Endothelial cell of umbilical vein (primary cell): ENCODE results near the gene SERPINA5. TPM values are rescaled to one million over a fixed set of nuclear protein-coding genes. Genes with fewer than 3 reads are reported as not detected.

Experiments
- BruUV-seq: library from RNA; stranded (reverse); fragments of 400-500 nt; replicated peaks from 2 replicates; lab custom pipeline; 2021; lab: Mats Ljungman, UMichigan
- CTCF ChIA-PET: fragments of 300-600, 350-600 bp; sonication (Branson Sonifier 250); formaldehyde crosslinking; loops from one replicate; lab custom pipeline; 2021; ENCODE audit warnings: antibody characterized with exemption, inconsistent platforms; lab: Charles Lee
- POLR2A ChIA-PET: fragments of 300-600, 350-600 bp; sonication (Branson Sonifier 250); formaldehyde crosslinking; loops from one replicate; lab custom pipeline; 2021; ENCODE audit warnings: antibody characterized with exemption, inconsistent platforms; lab: Charles Lee
- DNase-seq: peaks from one replicate; pipeline ENCODE4 v3.0.0-alpha.2; 2011; ENCODE audit warnings: low read depth, low spot score
- FAIRE-seq: peaks from 2 replicates; lab custom pipeline; 2011; peaks lifted over from hg19 to GRCh38; lab: Jason Lieb, UNC
- H2AFZ ChIP-seq: 2 replicates; pipeline ENCODE4 v1.6.0; 2012; ENCODE audit warnings: low read depth, low read length, control low read depth, inconsistent platforms
- H3K27ac ChIP-seq: 2 replicates; pipeline ENCODE4 v1.5.1; 2011; ENCODE audit warnings: low read depth, mild to moderate bottlenecking, control low read depth, low read length, moderate library complexity; ENCODE audit not compliant: insufficient read depth
- H3K27me3 ChIP-seq, 2 experiments: 2 replicates each; pipeline versions ENCODE4 v1.6.0 to v1.6.1; 2011; ENCODE audit warnings: low read length in 2 of 2, mixed read lengths in 1 of 2; ENCODE audit not compliant: control insufficient read depth in 2 of 2, insufficient read depth in 2 of 2
- H3K36me3 ChIP-seq, 2 experiments: 2 replicates in 1 of 2; 3 replicates in 1 of 2; pipeline ENCODE4 v1.5.1; 2011; ENCODE audit warnings: low read length in 2 of 2, mild to moderate bottlenecking in 1 of 2, moderate library complexity in 1 of 2; ENCODE audit not compliant: control insufficient read depth in 2 of 2, insufficient read depth in 2 of 2; ENCODE audit errors: extremely low read depth in 1 of 2
- H3K4me1 ChIP-seq: 3 replicates; pipeline ENCODE4 v1.5.1; 2011; ENCODE audit warnings: mild to moderate bottlenecking, low read length; ENCODE audit not compliant: control insufficient read depth, insufficient read depth; ENCODE audit errors: extremely low read depth
- H3K4me2 ChIP-seq: 2 replicates; pipeline ENCODE4 v1.6.1; 2011; ENCODE audit warnings: low read length, control low read depth, mixed read lengths; ENCODE audit not compliant: insufficient read depth
- H3K4me3 ChIP-seq, 3 experiments: fragments of 200-600 bp in 1 of 3; sonication (generic), shearing (Covaris generic) in 1 of 3; replicated peaks in 1 of 3; 2 replicates each; pipeline ENCODE4 v1.5.1; 2011 to 2016; ENCODE audit warnings: control low read depth in 3 of 3, low read length in 3 of 3, mild to moderate bottlenecking in 2 of 3, inconsistent platforms in 1 of 3, low read depth in 1 of 3, moderate library complexity in 1 of 3; ENCODE audit not compliant: insufficient read depth in 1 of 3
- H3K79me2 ChIP-seq: 2 replicates; pipeline ENCODE4 v1.6.0; 2012; ENCODE audit warnings: low read length, inconsistent platforms; ENCODE audit not compliant: control insufficient read depth, insufficient read depth
- H3K9ac ChIP-seq: replicated peaks from 2 replicates; pipeline ENCODE3; 2011; ENCODE audit warnings: low read length, control low read depth; ENCODE audit not compliant: insufficient read depth; ENCODE audit errors: extremely low read depth
- H3K9me1 ChIP-seq: replicated peaks from 3 replicates; pipeline ENCODE4 v1.6.0; 2011; ENCODE audit warnings: mild to moderate bottlenecking, low read length; ENCODE audit not compliant: control insufficient read depth, insufficient read depth; ENCODE audit errors: extremely low read depth
- H3K9me3 ChIP-seq: replicated peaks from 2 replicates; pipeline ENCODE4 v1.5.1; 2012; ENCODE audit warnings: low read length, inconsistent platforms; ENCODE audit not compliant: control insufficient read depth, insufficient read depth
- H4K20me1 ChIP-seq: replicated peaks from 2 replicates; pipeline ENCODE3; 2011; ENCODE audit warnings: mild to moderate bottlenecking, low read length; ENCODE audit not compliant: control insufficient read depth, insufficient read depth; ENCODE audit errors: extremely low read depth
- EZH2 ChIP-seq: IDR thresholded peaks from 2 replicates; pipeline ENCODE4 v1.6.1; 2012; ENCODE audit warnings: borderline replicate concordance, low read depth, mild to moderate bottlenecking, moderate library complexity, low read length, inconsistent platforms; ENCODE audit not compliant: severe bottlenecking
- FOS ChIP-seq: IDR thresholded peaks from 2 replicates; pipeline ENCODE4 v1.6.1; 2011; ENCODE audit warnings: mild to moderate bottlenecking, low read length, moderate library complexity, borderline replicate concordance; ENCODE audit not compliant: insufficient read depth
- GATA2 ChIP-seq: IDR thresholded peaks from 2 replicates; pipeline ENCODE4 v1.7.0; 2011; ENCODE audit warnings: low read depth, mild to moderate bottlenecking, moderate library complexity, mixed read lengths, low read length; ENCODE audit not compliant: insufficient read length, insufficient read depth
- JUN ChIP-seq: IDR thresholded peaks from 2 replicates; pipeline ENCODE4 v1.6.1; 2011; ENCODE audit warnings: borderline replicate concordance, low read depth; ENCODE audit not compliant: insufficient read length, insufficient read depth
- MYC ChIP-seq: IDR thresholded peaks from one replicate; pipeline ENCODE4 v1.6.1; 2011; ENCODE audit warnings: mild to moderate bottlenecking, low read depth, low read length
- POLR2A ChIP-seq: IDR thresholded peaks from 2 replicates; pipeline ENCODE4 v1.6.1; 2012; ENCODE audit warnings: low read depth, mild to moderate bottlenecking, control low read depth, low read length
- POLR2AphosphoS5 ChIP-seq: IDR thresholded peaks from 2 replicates; pipeline ENCODE4 v1.6.1; 2012; ENCODE audit warnings: low read depth, mild to moderate bottlenecking, control low read depth, low read length, moderate library complexity; ENCODE audit not compliant: insufficient read depth
- dilution Hi-C: fragments of 300-500 bp; cut with MboI; formaldehyde crosslinking; loops from one replicate; pipeline ENCODE4 v1.15.0; 2019; ENCODE audit warnings: low sequenced_read_pairs; ENCODE audit not compliant: extremely low pct_ligation_motif_present
- intact Hi-C: fragments of 100-400 bp; cut with micrococcal nuclease; formaldehyde crosslinking; loops from one replicate; pipeline ENCODE4 v1.10.0; 2022
- polyA plus RNA-seq, 4 experiments: library from polyadenylated mRNA; depleted of rRNA in 3 of 4; stranded (reverse) in 3 of 4; unstranded in 1 of 4; fragments of >200 nt; gene quantifications; 2 replicates each; pipeline versions ENCODE4 v1.2.1 to v1.2.3, GENCODE V29; 2011 to 2012; ENCODE audit warnings: missing spikeins in 1 of 4
- total RNA-seq: library from RNA; stranded (reverse); gene quantifications from 2 replicates; pipeline ENCODE4 v1.2.3, GENCODE V29; 2021
- TF ChIP-seq, protein P1 (sequence below): IDR thresholded peaks from 2 replicates; pipeline ENCODE4 v1.6.1; 2011; ENCODE audit not compliant: insufficient read depth, insufficient read length
- TF ChIP-seq, protein P2 (sequence below), 2 donors: IDR thresholded peaks; 1 replicate in 1 of 2; 2 replicates in 1 of 2; pipeline ENCODE4 v1.5.1; 2011; ENCODE audit warnings: low read length in 2 of 2, mild to moderate bottlenecking in 2 of 2, moderate library complexity in 2 of 2, control low read depth in 1 of 2, inconsistent platforms in 1 of 2, low read depth in 1 of 2; ENCODE audit not compliant: insufficient read depth in 1 of 2; ENCODE audit errors: extremely low read depth in 1 of 2

The SERPINA5 gene
- total and polyA plus RNA-seq, 2 donors (not counting 3 experiments of a cell fraction or from before 2014, with no cell fraction given) = 0.12 TPM; not detected in 1

DNA sequence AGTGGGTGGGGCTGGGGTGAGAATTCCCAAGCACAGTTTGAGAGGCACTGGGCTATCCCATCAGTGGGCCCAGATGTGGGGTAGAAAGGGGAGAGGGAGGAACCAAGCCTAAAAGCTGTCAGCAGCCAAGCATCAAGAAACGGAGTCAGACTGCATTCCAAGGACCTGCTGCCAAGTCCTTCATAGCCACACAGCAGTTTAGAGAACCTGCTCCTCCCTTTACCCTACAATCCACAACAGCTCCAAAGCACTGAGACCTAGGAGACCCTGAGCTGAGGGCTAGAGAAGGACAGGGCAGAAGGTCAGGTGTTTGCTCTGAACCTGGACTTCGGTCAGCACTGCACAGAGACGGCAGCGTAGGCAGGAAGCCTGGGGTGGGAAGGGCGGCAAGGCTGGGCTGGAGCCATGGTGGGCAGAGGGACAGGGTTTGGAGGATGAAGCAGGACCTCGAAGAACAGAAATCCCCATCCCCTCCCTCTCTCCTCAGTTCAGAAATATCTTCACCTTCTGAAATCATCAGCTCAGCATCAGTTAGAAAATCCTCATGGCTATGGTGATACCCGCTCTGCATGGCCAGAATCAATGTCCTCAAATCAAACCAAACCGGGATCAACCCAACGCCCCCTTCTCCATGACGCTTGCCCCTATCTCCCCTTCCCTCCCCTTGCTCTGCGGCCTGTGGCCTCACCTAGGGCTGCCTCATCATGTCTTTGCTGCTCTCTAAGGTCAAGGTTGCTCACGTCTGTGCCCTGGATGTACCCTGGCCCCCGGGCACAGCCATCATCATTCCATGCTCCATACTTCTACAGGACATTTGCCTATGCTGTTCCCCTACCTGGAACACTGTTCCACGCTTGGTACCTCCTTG is 32.9 kb upstream of the SERPINA5 start:
- TF ChIP-seq, protein P1, sequence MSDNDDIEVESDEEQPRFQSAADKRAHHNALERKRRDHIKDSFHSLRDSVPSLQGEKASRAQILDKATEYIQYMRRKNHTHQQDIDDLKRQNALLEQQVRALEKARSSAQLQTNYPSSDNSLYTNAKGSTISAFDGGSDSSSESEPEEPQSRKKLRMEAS = no peak
- no peak for TF ChIP-seq GATA2
- TF ChIP-seq, protein P2, sequence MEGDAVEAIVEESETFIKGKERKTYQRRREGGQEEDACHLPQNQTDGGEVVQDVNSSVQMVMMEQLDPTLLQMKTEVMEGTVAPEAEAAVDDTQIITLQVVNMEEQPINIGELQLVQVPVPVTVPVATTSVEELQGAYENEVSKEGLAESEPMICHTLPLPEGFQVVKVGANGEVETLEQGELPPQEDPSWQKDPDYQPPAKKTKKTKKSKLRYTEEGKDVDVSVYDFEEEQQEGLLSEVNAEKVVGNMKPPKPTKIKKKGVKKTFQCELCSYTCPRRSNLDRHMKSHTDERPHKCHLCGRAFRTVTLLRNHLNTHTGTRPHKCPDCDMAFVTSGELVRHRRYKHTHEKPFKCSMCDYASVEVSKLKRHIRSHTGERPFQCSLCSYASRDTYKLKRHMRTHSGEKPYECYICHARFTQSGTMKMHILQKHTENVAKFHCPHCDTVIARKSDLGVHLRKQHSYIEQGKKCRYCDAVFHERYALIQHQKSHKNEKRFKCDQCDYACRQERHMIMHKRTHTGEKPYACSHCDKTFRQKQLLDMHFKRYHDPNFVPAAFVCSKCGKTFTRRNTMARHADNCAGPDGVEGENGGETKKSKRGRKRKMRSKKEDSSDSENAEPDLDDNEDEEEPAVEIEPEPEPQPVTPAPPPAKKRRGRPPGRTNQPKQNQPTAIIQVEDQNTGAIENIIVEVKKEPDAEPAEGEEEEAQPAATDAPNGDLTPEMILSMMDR (IDR thresholded peaks at IDR 0.05; ENCODE audit: extremely low read depth in 1 of 2, insufficient read depth in 1 of 2, low read depth in 1 of 2, low read length in 2 of 2) = no peak
- no peak for TF ChIP-seq EZH2
- no peak for TF ChIP-seq FOS
- no peak for TF ChIP-seq POLR2AphosphoS5
- TF ChIP-seq POLR2A = no peak
- no peak for TF ChIP-seq JUN
- no peak for TF ChIP-seq MYC
- dilution Hi-C loops = no loop called here
- no TSS peak for BruUV-seq
- Histone ChIP-seq H2AFZ (no peak overlapping the region), H3K27ac (no peak overlapping the region), H3K27me3 (no peaks in the 10 kb centered on the region), H3K79me2 (no peaks in the 10 kb centered on the region), H3K36me3 (no peaks in the 10 kb centered on the region), H3K4me2 (no peak overlapping the region), H3K4me3 (no peak overlapping the region), H3K9me3 (no peaks in the 10 kb centered on the region), H3K9ac (no peak overlapping the region), H3K9me1 (no peaks in the 10 kb centered on the region), H4K20me1 (no peaks in the 10 kb centered on the region), H3K4me1 (no peaks in the 10 kb centered on the region)
- FAIRE-seq = no peak
- ChIA-PET CTCF (interaction anchor here (0.6 to 2.0 kb wide), 38 partner anchors 9 to 884 kb away, joined by 3 to 98 read pairs (median 4); partner anchors contain the start of gene SERPINA4), POLR2A (no interaction called here)
- intact Hi-C loops = loop anchor here (10.0 kb wide), 1 partner anchor 414 kb away; no protein-coding TSS in a partner anchor
- DNase-seq = no peak
